ENCODE measurements around the gene GDE1. TPM values are rescaled to one million over a fixed set of nuclear protein-coding genes. Genes with fewer than 3 reads are reported as not detected.

GDE1 gene
- total RNA-seq, 1 experiment from 2014 or later = 48.6 TPM

DNA sequence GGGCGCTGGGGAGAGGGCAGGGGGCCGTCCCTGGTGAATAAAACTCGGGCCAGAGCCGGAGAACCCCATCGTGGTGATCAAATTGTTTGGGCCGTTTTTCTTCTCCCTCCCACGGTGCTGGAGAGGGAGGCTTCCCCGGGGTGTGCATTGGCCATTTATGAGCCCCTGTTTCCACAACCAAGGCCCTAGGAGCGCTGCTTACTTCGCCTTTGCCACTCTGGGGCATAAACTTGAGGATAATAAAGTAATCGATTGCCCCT is 2.4 kb upstream of the GDE1 start:
- H2AK5ac ChIP-seq (ENCODE audit: insufficient read length, low read length) = no peak overlapping the region
- no peak overlapping the region for H2BK12ac ChIP-seq (ENCODE audit: insufficient read length, low read depth, low read length)
- peak overlapping the region; percentile 100 for H3K4me2 ChIP-seq (ENCODE audit: insufficient read depth, insufficient read length, low read length)
- H4K91ac ChIP-seq (ENCODE audit: insufficient read length, low read depth, low read length) = no peak overlapping the region
- no peak overlapping the region for H3K18ac ChIP-seq (ENCODE audit: insufficient read length, low read depth, low read length)
- H3K27me3 ChIP-seq (ENCODE audit: insufficient read depth, low read length) = no peaks in the 10 kb centered on the region
- no peak overlapping the region for H3K56ac ChIP-seq (ENCODE audit: insufficient read length, low read depth, low read length)
- DNase-seq = no peak
- H2BK120ac ChIP-seq (ENCODE audit: low read depth, low read length, poor library complexity, severe bottlenecking) = no peak overlapping the region
- peaks cover 18% of the 10 kb centered on the region for H3K23me2 ChIP-seq (ENCODE audit: insufficient read length, low read depth, low read length, poor library complexity, severe bottlenecking)
- no peak overlapping the region for H4K8ac ChIP-seq (replicated peaks; ENCODE audit: insufficient read length, low read depth, low read length)
- H4K5ac ChIP-seq (ENCODE audit: insufficient read length, low read depth, low read length) = no peak overlapping the region
- Mint-ChIP-seq H3K4me3 (peak overlapping the region; percentile 91 to 96), H3K36me3 (ENCODE audit: insufficient read depth in 1 of 3, low read depth in 3 of 3) (peaks cover 1 to 14% (median 9%) of the 10 kb centered on the region in 3 experiments; a peak in 5 of 7 replicates), H3K27me3 (ENCODE audit: low read depth) (no peaks in the 10 kb centered on the region), H3K9me3 (no peaks in the 10 kb centered on the region), H3K27ac (peak overlapping the region in 2 of 3 experiments; percentile 91 to 94; a peak in 5 of 7 replicates), H3K4me1 (peaks cover 42% of the 10 kb centered on the region in 2 experiments)
- TF ChIP-seq CTCF (conservative IDR thresholded peaks at IDR 0.05) = no peak
- no peak overlapping the region for H3T11ph ChIP-seq (ENCODE audit: low read length)
- peak overlapping the region; percentile 71 for H3K9ac ChIP-seq (ENCODE audit: extremely low read depth, insufficient read length, low read length)
- no CpG with 5 or more reads among the region's 11 CpGs for WGBS (ENCODE audit: extremely low coverage, insufficient read length, low lambda C conversion rate)
- no peaks in the 10 kb centered on the region for H3K79me1 ChIP-seq (ENCODE audit: insufficient read depth, low read depth, low read length, poor library complexity, severe bottlenecking)
- H4K20me1 ChIP-seq (ENCODE audit: control insufficient read depth, insufficient read depth, insufficient read length) = no peaks in the 10 kb centered on the region
- no peak overlapping the region for H3K14ac ChIP-seq (ENCODE audit: insufficient read depth, low read length)
- 0 out of 2 replicates have a peak, but pooled peaks cover 3% of the 10 kb centered on the region for H3K4me1 ChIP-seq (ENCODE audit: insufficient read depth, low read length)
- no peak overlapping the region for H3K23ac ChIP-seq (ENCODE audit: insufficient read length, low read depth, low read length)
- H3K9me3 ChIP-seq (ENCODE audit: control insufficient read depth, low read depth, low read length) = no peaks in the 10 kb centered on the region
- H2BK15ac ChIP-seq (ENCODE audit: low read depth, low read length) = no peak overlapping the region
- no peak overlapping the region for H3K27ac ChIP-seq (ENCODE audit: insufficient read length, low read depth, low read length)
- H3K79me2 ChIP-seq (ENCODE audit: insufficient read depth, low read length) = peaks cover 7% of the 10 kb centered on the region; the same call in 1 of the 2 replicates
- H2BK20ac ChIP-seq (ENCODE audit: low read depth, low read length, poor library complexity, severe bottlenecking) = no peak overlapping the region
- peak overlapping the region; percentile 11 for H2AFZ ChIP-seq (ENCODE audit: low read length)
- H3K4ac ChIP-seq (ENCODE audit: low read depth, low read length) = no peak overlapping the region
- no peak overlapping the region for H2BK5ac ChIP-seq (ENCODE audit: insufficient read length, low read length)
